SH-SY5Y (cell line): Measurements from ENCODE around the gene MRGPRG.

ENCODE experiments used
- GATA2 ChIP-seq: IDR thresholded peaks from 2 replicates; pipeline ENCODE4 v1.6.1; 2011; ENCODE audit warnings: mild to moderate bottlenecking, low read depth, low read length
- GATA3 ChIP-seq: IDR thresholded peaks from 2 replicates; pipeline ENCODE4 v1.6.1; 2011; ENCODE audit warnings: low read depth, mild to moderate bottlenecking, low read length, moderate library complexity

DNA sequence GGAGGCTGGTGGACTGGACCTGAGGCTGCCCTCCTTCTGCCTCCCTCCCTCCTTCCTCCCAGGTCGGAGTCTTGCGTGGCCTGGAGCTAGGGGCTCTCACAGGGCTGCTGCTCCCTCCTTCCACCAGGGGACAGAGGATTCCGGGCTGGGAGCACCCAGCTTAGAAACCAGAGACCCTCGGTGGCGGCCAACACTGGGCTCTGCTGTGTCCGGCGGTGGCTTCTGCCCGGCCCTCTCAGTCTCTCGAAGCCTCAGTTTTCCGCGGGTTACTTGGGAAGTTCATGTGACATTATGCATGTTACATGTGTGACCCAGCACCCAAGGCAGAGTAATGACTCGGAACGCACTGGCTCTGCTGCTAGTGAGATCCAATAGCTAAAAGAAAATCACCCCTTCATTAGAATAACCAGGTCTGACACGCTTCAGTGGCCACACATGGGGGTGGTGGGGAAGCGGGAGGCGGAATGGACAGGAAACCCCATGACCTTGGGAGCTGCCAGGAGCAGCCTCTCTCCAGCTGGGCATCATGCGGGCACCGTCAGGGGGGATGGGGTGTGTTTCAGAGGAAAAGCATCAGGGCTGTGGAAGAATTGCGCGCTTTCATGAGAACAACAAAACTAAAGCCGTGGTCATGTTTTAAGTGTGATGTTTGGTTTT, 5.9 kb upstream of the MRGPRG start:
- TF ChIP-seq GATA3 (no peak), GATA2 (no peak)
